ENCODE results near the gene ZNF710.

Gene ZNF710

DNA sequence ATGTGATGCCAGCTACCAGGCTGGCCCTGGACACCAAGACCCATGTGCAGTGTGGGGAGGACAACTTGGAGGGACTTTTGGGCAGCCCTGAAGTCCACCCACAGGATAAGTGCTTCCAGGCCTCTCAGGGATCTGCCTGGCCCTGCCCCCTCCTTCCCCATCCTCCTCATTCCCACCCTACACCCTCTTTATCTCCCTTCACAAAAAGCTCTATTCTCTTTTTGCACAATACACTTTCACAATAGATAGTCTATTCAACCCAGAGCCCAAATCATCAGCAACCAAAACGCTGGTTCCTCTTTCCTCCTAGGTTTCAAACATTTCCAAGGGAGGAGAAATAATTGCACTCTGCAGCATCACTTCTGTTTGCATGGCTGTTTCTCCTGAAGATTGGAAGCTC lies 7.8 kb upstream of the ZNF710 start:
- no peak for DNase-seq

DNA sequence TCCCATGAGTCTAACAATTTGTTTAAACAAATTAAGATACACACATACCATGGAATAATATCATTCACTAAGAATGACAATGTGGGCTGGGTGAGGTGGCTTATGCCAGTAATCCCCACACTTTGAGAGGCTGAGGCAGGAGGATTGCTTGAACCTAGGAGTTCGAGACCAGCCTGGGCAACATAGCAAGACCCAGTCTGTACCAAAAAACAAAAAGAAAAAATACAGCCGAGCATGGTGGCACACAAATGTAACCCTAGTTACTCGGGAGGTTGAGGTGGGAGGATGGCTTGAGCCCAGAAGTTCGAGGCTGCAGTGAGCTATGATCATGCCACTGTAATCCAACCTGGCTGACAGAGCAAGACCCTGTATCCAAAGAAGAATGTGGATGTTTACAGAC lies 4.0 kb upstream of the ZNF710 start:
- no peak for DNase-seq

GRCh38 chr15:89998141-89998661 lies 2.9 kb upstream of the ZNF710 start:
- DNase-seq, result no peak

GRCh38 chr15:89998923-89999675 lies 2.0 kb upstream of the ZNF710 start:
- no peak for DNase-seq

DNA sequence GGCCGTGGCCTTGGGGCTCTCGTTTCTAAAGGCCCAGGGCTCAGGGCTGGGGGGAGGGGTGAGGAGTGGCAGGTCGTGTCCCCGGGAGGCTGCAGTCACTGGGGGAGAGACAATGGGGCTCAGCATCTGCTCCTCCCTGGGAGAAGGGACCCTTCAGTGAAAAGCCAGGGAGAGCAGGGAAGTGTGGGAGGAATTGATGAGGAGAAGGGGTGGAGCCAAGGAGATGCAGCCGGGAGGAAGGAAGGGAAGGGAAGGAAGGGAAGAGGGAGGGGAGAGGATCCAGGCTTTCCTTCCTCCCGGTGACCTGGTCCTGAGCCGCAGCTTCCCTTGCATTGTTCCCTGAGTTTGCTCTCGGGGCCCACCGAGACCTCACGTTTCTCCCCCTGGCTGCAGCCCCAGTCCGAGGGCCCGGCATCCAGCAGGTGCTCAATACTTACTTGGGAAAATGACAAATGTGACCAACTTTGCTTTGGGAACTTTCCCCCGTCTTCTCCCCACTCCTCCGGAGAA lies 1.4 kb upstream of the ZNF710 start:
- no peak for DNase-seq

- DNase-seq, result no peak
Measured at GRCh38 chr15:90000186-90001001, 730 bp upstream of the ZNF710 start.

DNA sequence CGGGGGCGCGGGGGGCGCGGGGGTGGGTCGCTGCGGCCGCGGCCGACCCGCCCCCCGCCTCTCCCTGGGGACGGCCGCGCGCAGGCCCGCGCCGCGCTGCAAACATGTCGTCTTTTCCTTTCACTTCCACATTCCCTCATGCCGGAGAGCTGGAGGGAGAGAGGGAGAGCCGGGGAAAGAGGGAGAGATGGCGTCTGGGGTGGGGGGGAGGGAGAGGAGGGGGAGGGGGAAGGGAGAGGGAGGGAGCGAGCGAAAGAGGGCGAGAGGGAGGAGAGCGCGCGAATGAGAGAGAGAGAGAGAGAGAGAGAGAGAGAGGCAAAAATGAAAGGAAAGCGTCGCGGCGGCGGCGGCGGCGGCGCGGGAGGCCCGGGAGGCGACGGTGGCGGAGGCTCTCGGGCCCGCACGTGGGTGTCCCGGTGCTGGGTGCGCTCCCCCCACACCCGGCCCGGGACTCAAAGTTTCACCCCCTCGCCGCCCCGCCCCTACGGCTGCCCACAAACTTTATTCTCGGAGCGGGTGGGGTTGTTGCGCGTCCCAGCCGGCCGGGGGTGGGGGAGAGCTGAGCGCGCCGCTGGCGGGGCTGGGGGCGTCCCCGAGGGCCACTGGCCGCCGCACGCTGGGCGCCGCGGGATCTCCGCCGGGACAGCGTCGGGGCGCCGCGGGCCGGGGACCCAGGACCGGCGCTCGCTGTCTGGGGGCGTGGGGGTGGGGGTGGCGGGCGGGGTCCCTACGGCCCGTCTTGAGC lies 731 bp downstream of the ZNF710 start:
- peak; percentile 63 to 70 for DNase-seq

DNA sequence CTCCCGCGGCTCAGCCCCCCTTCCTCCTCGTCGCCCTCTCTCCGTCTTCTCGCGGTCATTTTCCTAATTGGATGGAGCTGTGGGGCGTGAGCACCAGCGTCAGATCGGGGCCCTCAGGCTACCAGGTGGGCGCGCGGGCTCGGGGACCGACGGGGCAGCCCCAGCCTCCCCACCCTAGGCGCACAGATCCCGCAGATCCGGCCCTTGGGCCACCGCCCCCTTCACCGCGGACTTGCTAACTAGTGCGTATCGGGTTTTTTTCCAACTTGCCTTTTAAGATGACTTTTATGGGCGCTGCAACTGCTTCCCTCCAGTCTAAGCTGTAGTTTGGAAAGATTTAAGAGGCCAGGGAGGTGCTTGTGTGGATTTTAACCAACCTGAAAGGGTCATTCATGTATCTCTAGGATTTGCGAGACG lies 1.3 kb downstream of the ZNF710 start:
- DNase-seq, result peak in 1 of 2 donors; percentile 20

DNA sequence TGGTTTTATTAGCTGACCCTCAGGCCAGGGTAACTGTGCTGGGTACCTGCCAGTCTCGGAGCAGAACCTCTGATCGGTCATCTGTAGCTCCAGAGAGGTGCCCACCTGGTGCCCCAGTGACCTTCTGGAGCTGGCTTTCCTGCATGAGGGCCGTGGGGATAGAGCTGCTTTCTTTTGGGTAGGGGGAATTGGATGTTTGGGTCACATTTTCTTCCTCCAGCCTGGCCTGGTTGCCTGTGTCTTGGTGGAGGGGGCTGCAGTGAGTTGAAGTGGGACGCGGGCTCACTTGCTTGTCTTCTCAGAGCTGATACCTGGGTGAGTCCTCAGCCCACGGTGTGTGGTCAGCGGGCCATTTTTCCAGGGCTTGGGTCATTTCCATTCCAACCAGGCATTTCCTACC lies 2.6 kb downstream of the ZNF710 start:
- no peak for DNase-seq

DNA sequence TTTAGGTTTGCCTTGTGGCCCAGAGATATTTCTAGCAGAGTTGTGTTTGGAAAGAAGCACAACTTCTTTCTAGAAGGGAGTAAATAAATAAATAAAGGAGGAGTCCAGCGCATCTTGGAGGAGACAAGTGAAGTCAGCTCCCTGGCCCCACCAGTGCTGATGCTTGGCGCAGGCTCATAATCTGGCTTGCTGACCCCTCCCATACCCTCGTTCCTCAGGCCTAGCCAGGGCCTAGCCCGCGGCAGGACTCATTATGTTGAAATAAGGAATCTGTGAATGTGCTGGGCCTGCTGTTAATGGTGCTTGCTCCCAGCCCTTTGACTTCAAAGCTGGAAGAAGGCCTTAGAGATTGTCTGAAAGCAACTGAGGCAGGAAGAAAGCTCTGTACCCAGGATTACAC lies 3.1 kb downstream of the ZNF710 start:
- DNase-seq, result no peak

- DNase-seq, result no peak
Measured at GRCh38 chr15:90004671-90005070, 3.5 kb downstream of the ZNF710 start.

DNA sequence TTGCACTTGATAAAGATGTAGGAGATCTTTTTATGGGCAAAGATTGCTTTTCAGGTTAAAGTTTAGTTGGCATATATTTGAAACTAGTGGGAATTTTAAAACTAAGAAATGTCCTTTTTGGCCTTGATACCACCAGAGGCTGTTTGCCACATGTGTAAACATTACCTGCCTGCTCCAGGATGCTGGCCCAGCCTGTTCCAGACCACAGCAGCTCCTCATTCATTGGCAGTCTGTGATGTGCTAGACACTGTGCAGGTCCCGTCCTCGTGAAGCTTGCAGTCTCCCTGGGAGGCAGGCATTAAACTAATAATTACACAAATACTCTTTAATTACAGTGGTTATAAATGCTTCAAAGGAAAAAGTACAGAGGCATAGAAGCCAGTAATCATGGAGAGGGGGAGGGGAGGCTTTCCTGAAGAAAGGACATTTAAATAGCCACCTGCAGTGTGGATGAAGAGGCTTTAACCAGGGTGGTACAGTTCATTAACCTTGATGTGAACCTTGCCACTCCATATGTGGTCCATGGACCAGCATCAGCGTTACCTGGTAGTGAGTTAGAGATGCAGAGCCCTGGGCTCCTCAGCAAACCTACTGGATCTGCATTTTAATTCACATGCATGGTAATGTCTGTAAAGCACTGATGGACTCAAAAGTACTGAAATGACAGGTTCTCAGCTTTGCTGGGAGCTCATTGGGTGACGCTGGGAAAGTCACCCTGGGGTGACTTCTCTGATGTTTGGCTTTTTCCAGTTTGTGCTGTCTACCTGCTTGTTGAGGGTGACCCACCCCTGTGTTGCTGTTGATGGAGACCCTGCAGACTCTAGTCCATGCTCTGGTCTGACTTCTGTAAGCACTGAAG lies 5.3 kb downstream of the ZNF710 start:
- no peak for DNase-seq

DNA sequence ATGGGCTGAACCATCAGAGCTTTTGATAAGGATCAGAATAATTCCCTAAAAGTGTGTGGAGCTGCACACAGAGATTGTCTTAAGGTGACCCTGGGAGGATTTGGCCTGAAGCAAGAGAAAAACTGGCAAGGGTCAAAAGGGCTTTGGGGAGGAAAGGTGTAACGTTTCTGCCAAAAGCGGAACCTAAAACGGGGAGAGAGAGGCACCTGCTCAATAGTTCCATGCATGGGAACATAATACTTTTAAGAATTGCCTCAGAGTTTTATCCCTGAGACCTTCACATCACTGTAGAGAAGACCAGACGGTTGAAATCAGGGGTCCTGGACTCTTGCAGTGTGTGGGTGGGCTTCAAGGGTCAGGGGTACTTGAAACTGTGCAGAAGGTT lies 5.9 kb downstream of the ZNF710 start:
- no peak for DNase-seq

DNA sequence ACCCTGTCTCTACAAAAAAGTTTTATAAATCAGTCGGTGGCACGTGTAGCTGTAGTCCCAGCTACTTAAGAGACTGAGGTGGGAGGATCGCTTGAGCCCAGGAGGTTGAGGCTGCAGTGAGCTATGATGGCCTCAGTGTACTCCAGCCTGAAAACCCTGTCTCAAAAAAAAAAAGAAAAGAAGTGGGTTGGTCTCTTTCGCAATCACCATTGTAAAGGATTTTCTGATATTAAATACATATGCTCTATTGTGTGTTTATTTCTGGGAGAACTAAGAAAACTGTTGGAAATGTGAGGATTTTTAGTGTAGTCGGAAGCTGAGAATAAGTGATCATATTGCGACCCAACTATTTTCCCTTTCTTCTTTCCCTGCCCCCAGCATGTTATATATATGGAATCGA lies 7.5 kb downstream of the ZNF710 start:
- no peak for DNase-seq

DNA sequence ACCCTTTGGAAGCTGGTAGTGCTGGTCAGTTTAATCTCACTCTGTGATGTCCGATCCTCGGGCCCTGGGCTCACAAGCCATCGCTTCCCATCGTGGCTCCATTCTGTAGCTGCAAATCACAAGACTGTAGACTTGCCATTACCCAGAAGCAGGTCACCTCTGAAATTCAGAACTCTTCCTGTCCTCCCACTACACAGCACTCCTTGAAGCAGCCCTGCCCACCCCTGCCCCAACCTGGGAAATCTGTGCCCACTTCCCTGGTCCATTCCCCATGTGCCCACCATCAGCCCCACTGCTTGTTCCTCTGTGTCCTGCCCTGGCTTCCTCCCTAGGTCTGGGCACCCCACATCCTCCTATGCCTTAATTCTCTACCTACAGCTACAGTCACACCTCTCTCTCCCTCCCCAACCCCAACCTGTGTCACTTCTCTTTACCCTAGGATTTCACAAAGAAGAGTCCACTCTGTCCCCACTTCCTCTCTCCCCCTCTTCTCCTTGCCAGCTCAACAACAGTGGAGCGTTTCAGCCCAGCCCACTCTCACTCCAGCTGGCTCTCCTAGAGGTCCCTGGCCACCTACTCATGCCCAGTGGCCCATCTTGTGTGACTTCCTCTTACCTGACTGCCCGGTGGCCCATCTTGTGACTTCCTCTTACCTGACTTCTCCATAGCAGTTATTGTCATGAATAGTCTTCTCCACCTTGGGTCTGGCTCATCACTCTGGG lies 8.3 kb downstream of the ZNF710 start:
- DNase-seq, result no peak

- no peak for DNase-seq
Measured at GRCh38 chr15:90011705-90012104, 10.6 kb downstream of the ZNF710 start.

DNA sequence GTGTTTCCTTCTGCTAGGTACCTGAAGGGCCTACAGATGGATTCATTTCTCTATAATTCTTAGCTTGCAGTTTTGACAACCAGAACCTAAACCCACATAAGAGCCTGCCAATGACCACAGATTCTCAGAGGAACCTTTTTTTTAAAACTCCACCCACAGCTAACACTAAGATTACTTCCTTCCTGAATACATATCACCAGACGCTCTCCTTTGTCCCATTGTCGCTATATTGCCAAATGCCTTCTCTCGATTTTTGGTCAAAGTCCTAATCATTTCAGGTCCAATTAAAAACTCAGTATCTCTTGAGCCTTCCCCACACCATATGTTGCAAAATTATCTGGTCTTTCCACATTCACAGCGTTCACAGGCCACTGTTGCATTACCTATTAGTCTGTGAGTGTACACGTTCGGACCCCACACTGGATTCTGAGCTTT lies 12.4 kb downstream of the ZNF710 start:
- DNase-seq, result no peak

DNA sequence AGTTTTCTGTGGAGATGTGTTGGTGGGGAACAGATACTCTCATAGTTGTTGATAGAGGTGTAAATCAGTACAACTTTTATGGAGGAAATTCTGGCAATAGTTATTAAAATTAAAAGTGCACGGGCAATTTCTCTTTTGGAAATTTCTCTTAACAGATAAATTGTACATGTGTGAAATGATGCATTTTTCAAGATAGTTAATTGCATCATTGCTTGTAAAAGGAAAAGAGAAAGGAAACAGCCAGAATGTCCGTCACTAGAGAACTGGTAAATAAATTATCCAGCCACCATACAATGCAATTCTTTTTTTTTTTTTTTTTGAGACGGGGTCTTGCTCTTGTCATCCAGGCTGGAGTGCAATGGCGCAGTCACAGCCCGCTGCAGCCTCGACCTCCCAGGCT lies 14.2 kb downstream of the ZNF710 start:
- no peak for DNase-seq

DNA sequence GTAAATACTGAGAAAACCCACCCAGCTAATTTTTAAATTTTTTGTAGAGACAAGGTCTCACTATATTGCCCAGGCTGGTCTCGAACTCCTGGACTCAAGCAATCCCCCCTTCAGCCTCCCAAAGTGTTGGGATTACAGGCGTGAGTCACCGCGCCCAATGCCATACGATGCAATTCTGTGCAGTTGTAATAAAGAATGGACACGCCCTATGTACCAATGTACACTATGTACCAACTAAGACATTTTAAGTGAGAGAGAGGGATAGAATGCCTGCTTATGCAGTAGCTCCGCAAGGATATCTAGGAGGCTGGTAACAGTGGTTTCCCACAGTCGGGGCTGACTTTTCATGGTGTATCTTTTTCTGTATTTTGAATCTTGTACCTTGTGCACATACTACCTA lies 14.6 kb downstream of the ZNF710 start:
- no peak for DNase-seq

- DNase-seq, result no peak
Measured at GRCh38 chr15:90016721-90017120, 15.6 kb downstream of the ZNF710 start.

- no peak for DNase-seq
Measured at GRCh38 chr15:90018216-90018831, 17.2 kb downstream of the ZNF710 start.
